GM13977 (cell line): ENCODE measurements around the gene GINS2.

Experiments used
- DNase-seq: peaks from one replicate; pipeline ENCODE4 v3.0.0; 2012; ENCODE audit warnings: low spot score
- CTCF ChIP-seq: IDR thresholded peaks from 2 replicates; pipeline ENCODE4 v1.5.1; 2012; ENCODE audit warnings: mild to moderate bottlenecking, control low read depth; ENCODE audit not compliant: insufficient read depth; ENCODE audit errors: extremely low read depth, missing control alignments
- in situ Hi-C: fragments of 300-500 bp; cut with MboI; formaldehyde crosslinking; loops from one replicate; pipeline ENCODE4 v1.12.0; 2022; ENCODE audit warnings: low sequenced_read_pairs, low pct_unique_long_range_greater_than_20kb, mixed read lengths, inconsistent platforms; ENCODE audit not compliant: unreplicated experiment

GINS2 gene

GRCh38 chr16:85639529-85640253 is 49.1 kb downstream of the GINS2 start:
- no peak for TF ChIP-seq CTCF
- DNase-seq: no peak
- in situ Hi-C loops: no loop called here

GRCh38 chr16:85638695-85639409 is 49.9 kb downstream of the GINS2 start:
- DNase-seq: no peak
- in situ Hi-C loops: no loop called here
- no peak for TF ChIP-seq CTCF

- no peak for DNase-seq
- TF ChIP-seq CTCF: no peak
- in situ Hi-C loops: no loop called here
Observed at GRCh38 chr16:85637808-85638647, 50.7 kb downstream of the GINS2 start.

- TF ChIP-seq CTCF: no peak
- DNase-seq: no peak
- in situ Hi-C loops: no loop called here
Observed at GRCh38 chr16:85637061-85637807, 51.5 kb downstream of the GINS2 start.

- no peak for DNase-seq
- TF ChIP-seq CTCF: no peak
- in situ Hi-C loops: no loop called here
Observed at GRCh38 chr16:85636234-85636812, 52.4 kb downstream of the GINS2 start.

- in situ Hi-C loops: no loop called here
- no peak for DNase-seq
- no peak for TF ChIP-seq CTCF
Observed at GRCh38 chr16:85635545-85636140, 53.1 kb downstream of the GINS2 start.
